IMR-90 (cell line): ENCODE measurements around the gene SP7. TPM values are rescaled to one million over a fixed set of nuclear protein-coding genes. Genes with fewer than 3 reads are reported as not detected.

Experiments
- ATAC-seq: fragments of 200-7000 bp; cut with Tn5 transposase; 2 replicates; pipeline ENCODE4 v1.9.1; 2020; ENCODE audit warnings: low read depth, mild to moderate bottlenecking, moderate library complexity
- BruUV-seq: library from RNA; stranded (reverse); fragments of 400-500 nt; replicated peaks from 2 replicates; lab custom pipeline; 2021; lab: Mats Ljungman, UMichigan
- CTCF ChIA-PET: fragments of 300-600 bp; formaldehyde crosslinking; extraction: SDS; loops from one replicate; lab custom pipeline; 2021; ENCODE audit warnings: antibody characterized with exemption; lab: Yijun Ruan, JAX
- POLR2A ChIA-PET: fragments of 300-600 bp; sonication (Branson Sonifier 250); formaldehyde crosslinking; loops from one replicate; lab custom pipeline; 2022; ENCODE audit warnings: antibody characterized with exemption; ENCODE audit not compliant: unreplicated experiment; lab: Charles Lee
- DNase-seq: peaks from one replicate; pipeline ENCODE4 v3.0.0; 2013
- H2AFZ ChIP-seq: replicated peaks from 2 replicates; pipeline ENCODE3; 2013; ENCODE audit warnings: low read length, mild to moderate bottlenecking; ENCODE audit not compliant: poor library complexity
- H2AK5ac ChIP-seq: 2 replicates; pipeline ENCODE4 v1.6.1; 2013; ENCODE audit warnings: low read depth, low read length, inconsistent platforms
- H2AK9ac ChIP-seq: replicated peaks from 2 replicates; pipeline ENCODE3; 2013; ENCODE audit warnings: mild to moderate bottlenecking, low read depth, low read length, moderate library complexity; ENCODE audit not compliant: poor library complexity
- H2BK120ac ChIP-seq: 2 replicates; pipeline ENCODE4 v1.6.1; 2013; ENCODE audit warnings: low read depth, low read length, inconsistent platforms
- H2BK15ac ChIP-seq: 3 replicates; pipeline ENCODE4 v1.6.1; 2013; ENCODE audit warnings: low read depth, low read length, inconsistent platforms
- H2BK20ac ChIP-seq: 2 replicates; pipeline ENCODE4 v1.6.1; 2013; ENCODE audit warnings: low read depth, mild to moderate bottlenecking, inconsistent platforms, low read length, moderate library complexity
- H2BK5ac ChIP-seq: 2 replicates; pipeline ENCODE4 v1.6.1; 2013; ENCODE audit warnings: mild to moderate bottlenecking, low read depth, low read length, inconsistent platforms; ENCODE audit not compliant: poor library complexity, severe bottlenecking
- H3K14ac ChIP-seq: replicated peaks from 2 replicates; pipeline ENCODE4 v1.6.1; 2013; ENCODE audit warnings: low read depth, low read length, inconsistent platforms
- H3K18ac ChIP-seq: 2 replicates; pipeline ENCODE4 v1.6.1; 2013; ENCODE audit warnings: low read depth, low read length, control low read depth
- H3K23ac ChIP-seq: 2 replicates; pipeline ENCODE4 v1.6.1; 2013; ENCODE audit warnings: low read depth, low read length, inconsistent platforms
- H3K27ac ChIP-seq: 2 replicates; pipeline ENCODE4 v1.5.1; 2013; ENCODE audit warnings: mild to moderate bottlenecking, control low read depth, low read length; ENCODE audit not compliant: insufficient read depth
- H3K27me3 ChIP-seq: 2 replicates; pipeline ENCODE4 v1.6.1; 2013; ENCODE audit warnings: low read length; ENCODE audit not compliant: control insufficient read depth, insufficient read depth
- H3K36me3 ChIP-seq: 2 replicates; pipeline ENCODE4 v1.6.1; 2013; ENCODE audit warnings: low read length, mixed read lengths; ENCODE audit not compliant: control insufficient read depth, insufficient read depth
- H3K4ac ChIP-seq: 2 replicates; pipeline ENCODE4 v1.6.1; 2013; ENCODE audit warnings: low read depth, low read length, inconsistent platforms
- H3K4me1 ChIP-seq: 2 replicates; pipeline ENCODE4 v1.6.1; 2013; ENCODE audit warnings: low read length, mixed read lengths; ENCODE audit not compliant: control insufficient read depth, insufficient read depth
- H3K4me2 ChIP-seq: 2 replicates; pipeline ENCODE4 v1.6.1; 2013; ENCODE audit warnings: low read depth, mild to moderate bottlenecking, control low read depth, low read length, moderate library complexity
- H3K4me3 ChIP-seq: 2 replicates; pipeline ENCODE4 v1.5.1; 2013; ENCODE audit warnings: low read depth, mild to moderate bottlenecking, control low read depth, low read length, moderate library complexity; ENCODE audit not compliant: insufficient read depth
- H3K56ac ChIP-seq: 2 replicates; pipeline ENCODE4 v1.6.1; 2013; ENCODE audit warnings: low read length, inconsistent platforms; ENCODE audit not compliant: insufficient read depth; ENCODE audit errors: extremely low read depth
- H3K79me1 ChIP-seq, 2 experiments: 2 replicates each; pipeline ENCODE4 v1.6.1; 2013; ENCODE audit warnings: low read length in 2 of 2, inconsistent platforms in 1 of 2, low read depth in 1 of 2
- H3K9ac ChIP-seq: 2 replicates; pipeline ENCODE4 v1.6.1; 2013; ENCODE audit warnings: low read depth, low read length, control low read depth
- H3K9me1 ChIP-seq: 2 replicates; pipeline ENCODE4 v1.6.1; 2013; ENCODE audit warnings: low read length, inconsistent platforms; ENCODE audit not compliant: insufficient read depth
- H3K9me3 ChIP-seq: 2 replicates; pipeline ENCODE4 v1.6.1; 2013; ENCODE audit warnings: low read length; ENCODE audit not compliant: control insufficient read depth, insufficient read depth
- H4K20me1 ChIP-seq: 2 replicates; pipeline ENCODE4 v1.6.1; 2013; ENCODE audit warnings: low read length, inconsistent platforms; ENCODE audit not compliant: insufficient read depth
- H4K5ac ChIP-seq: 2 replicates; pipeline ENCODE4 v1.6.1; 2013; ENCODE audit warnings: mild to moderate bottlenecking, low read depth, low read length, control low read depth
- H4K8ac ChIP-seq, 2 experiments: 2 replicates each; pipeline ENCODE4 v1.6.1; 2013; ENCODE audit warnings: low read depth in 2 of 2, low read length in 2 of 2, control low read depth in 1 of 2, inconsistent platforms in 1 of 2
- H4K91ac ChIP-seq: 2 replicates; pipeline ENCODE4 v1.6.1; 2013; ENCODE audit warnings: low read depth, low read length, inconsistent platforms; ENCODE audit not compliant: insufficient read depth
- BHLHE40 ChIP-seq: fragments of 150-350 bp; IDR thresholded peaks from 2 replicates; pipeline ENCODE4 v1.6.1; 2016; ENCODE audit warnings: mild to moderate bottlenecking, low read depth, low read length
- CEBPB ChIP-seq: IDR thresholded peaks from 2 replicates; pipeline ENCODE4 v1.6.1; 2012; ENCODE audit warnings: low read depth, low read length, improper control_type of control experiment
- CHD1 ChIP-seq: IDR thresholded peaks from 2 replicates; pipeline ENCODE4 v1.6.1; 2012; ENCODE audit warnings: low read depth, low read length, improper control_type of control experiment
- FOS ChIP-seq: fragments of 150-350 bp; IDR thresholded peaks from 2 replicates; pipeline ENCODE4 v1.6.1; 2016; ENCODE audit warnings: low read depth, low read length
- MAFK ChIP-seq: IDR thresholded peaks from 2 replicates; pipeline ENCODE4 v1.6.1; 2012; ENCODE audit warnings: low read depth, low read length, improper control_type of control experiment
- MAZ ChIP-seq: IDR thresholded peaks from 2 replicates; pipeline ENCODE4 v1.6.1; 2012; ENCODE audit warnings: low read depth, mild to moderate bottlenecking, low read length, improper control_type of control experiment, moderate library complexity, borderline replicate concordance
- MXI1 ChIP-seq: IDR thresholded peaks from 2 replicates; pipeline ENCODE4 v1.6.1; 2012; ENCODE audit warnings: low read depth, mild to moderate bottlenecking, low read length, moderate library complexity, borderline replicate concordance
- NFE2L2 ChIP-seq: fragments of 150-350 bp; IDR thresholded peaks from 2 replicates; pipeline ENCODE4 v1.6.1; 2016; ENCODE audit warnings: low read depth, mild to moderate bottlenecking, low read length
- POLR2A ChIP-seq: IDR thresholded peaks from 2 replicates; pipeline ENCODE4 v1.6.1; 2012; ENCODE audit warnings: mild to moderate bottlenecking, low read depth, low read length
- RAD21 ChIP-seq: IDR thresholded peaks from 2 replicates; pipeline ENCODE4 v1.6.1; 2012; ENCODE audit warnings: low read length, improper control_type of control experiment
- RCOR1 ChIP-seq: IDR thresholded peaks from 2 replicates; pipeline ENCODE4 v1.6.1; 2012; ENCODE audit warnings: mild to moderate bottlenecking, low read length, improper control_type of control experiment; ENCODE audit not compliant: insufficient replicate concordance
- RFX5 ChIP-seq: IDR thresholded peaks from 2 replicates; pipeline ENCODE4 v1.8.0; 2012; ENCODE audit warnings: low read depth, mild to moderate bottlenecking, low read length, moderate library complexity
- SMC3 ChIP-seq: fragments of 150-350 bp; IDR thresholded peaks from 2 replicates; pipeline ENCODE4 v1.6.1; 2016; ENCODE audit warnings: low read depth, mild to moderate bottlenecking, antibody characterized with exemption, low read length, moderate library complexity
- USF2 ChIP-seq: fragments of 150-350 bp; IDR thresholded peaks from 2 replicates; pipeline ENCODE4 v1.6.1; 2017; ENCODE audit warnings: mild to moderate bottlenecking, antibody characterized with exemption, low read length, low read depth
- WGBS, 2 experiments: methylation state at CpG; one replicate each; pipeline versions ENCODE4 v1.1.5 to v1.1.7; 2013; ENCODE audit warnings: missing lambda C conversion rate in 2 of 2; ENCODE audit not compliant: insufficient read length in 1 of 2; ENCODE audit errors: extremely low coverage in 2 of 2; 5-methylcytosine and 5-hydroxymethylcytosine counted together
- dilution Hi-C: fragments of 300-500 bp; cut with HindIII; formaldehyde crosslinking; loops from one replicate; pipeline ENCODE4 v1.14.3; 2018; ENCODE audit warnings: low sequenced_read_pairs; ENCODE audit not compliant: unreplicated experiment
- in situ Hi-C: fragments of 300-500 bp; cut with MboI; formaldehyde crosslinking; loops from 3 replicates; pipeline ENCODE4 v1.14.3; 2019; ENCODE audit warnings: low sequenced_read_pairs, inconsistent platforms, mixed read lengths
- intact Hi-C: fragments of 100-400 bp; cut with micrococcal nuclease; formaldehyde crosslinking; loops from 2 replicates; pipeline ENCODE4 v1.10.0; 2022
- polyA plus RNA-seq, 3 experiments: library from polyadenylated mRNA; depleted of rRNA; stranded (reverse); fragments of >200 nt; gene quantifications; 2 replicates each; pipeline ENCODE4 v1.2.3, GENCODE V29; 2012; ENCODE audit warnings: low replicate concordance in 1 of 3
- total RNA-seq: library from RNA; depleted of rRNA; stranded (reverse); fragments of >200 nt; gene quantifications from 2 replicates; pipeline ENCODE4 v1.2.3, GENCODE V29; 2012
- TF ChIP-seq, protein P1 (sequence below): conservative IDR thresholded peaks from 2 replicates; pipeline ENCODE4 v1.5.1; 2012; ENCODE audit warnings: mild to moderate bottlenecking, low read depth, low read length, improper control_type of control experiment
- TF ChIP-seq, protein P2 (sequence below): fragments of 150-350 bp; IDR thresholded peaks from 2 replicates; pipeline ENCODE4 v1.6.1; 2016; ENCODE audit warnings: low read depth, mild to moderate bottlenecking, low read length, moderate library complexity, borderline replicate concordance

SP7 gene
- total and polyA plus RNA-seq, 2 of the 4 experiments (the other 2 are of a cell fraction) = not detected

GRCh38 chr12:53332744-53333143 lies 3.4 kb downstream of the SP7 start:
- Histone ChIP-seq H3K4me1 (no peaks in the 10 kb centered on the region), H2BK5ac (no peak overlapping the region), H4K20me1 (no peaks in the 10 kb centered on the region), H3K56ac (no peak overlapping the region), H3K4ac (no peak overlapping the region), H2AK5ac (no peak overlapping the region), H3K4me3 (no peak overlapping the region), H2BK20ac (no peak overlapping the region), H4K91ac (no peak overlapping the region), H3K9me1 (peaks cover 6% of the 10 kb centered on the region; the same call in 1 of the 2 replicates), H2BK15ac (no peak overlapping the region), H2AK9ac (no peak overlapping the region), H3K36me3 (no peaks in the 10 kb centered on the region), H3K23ac (no peak overlapping the region), H3K14ac (no peak overlapping the region), H3K4me2 (no peak overlapping the region), H3K18ac (no peak overlapping the region), H3K79me1 (no peaks in the 10 kb centered on the region), H2AFZ (no peak overlapping the region), H4K5ac (no peak overlapping the region), H3K9ac (no peak overlapping the region), H3K27me3 (peaks cover 74% of the 10 kb centered on the region), H3K9me3 (no peaks in the 10 kb centered on the region), H2BK120ac (no peak overlapping the region), H4K8ac (no peak overlapping the region), H3K27ac (no peak overlapping the region)
- ChIA-PET CTCF (interaction anchor here (1.5 kb wide), 1 partner anchor 13 kb away, joined by 4 read pairs; no protein-coding TSS in a partner anchor), POLR2A (no interaction called here)
- in situ Hi-C loops (no loop called here), dilution Hi-C loops (no loop called here), intact Hi-C loops (no loop called here)
- BruUV-seq = no TSS peak
- TF ChIP-seq BHLHE40 (no peak), MAZ (no peak), CHD1 (no peak), RFX5 (no peak), USF2 (no peak), MAFK (no peak), SMC3 (no peak), NFE2L2 (no peak), RAD21 (no peak), MXI1 (no peak), FOS (no peak), RCOR1 (no peak), POLR2A (no peak), CEBPB (no peak)
- TF ChIP-seq, protein P1, sequence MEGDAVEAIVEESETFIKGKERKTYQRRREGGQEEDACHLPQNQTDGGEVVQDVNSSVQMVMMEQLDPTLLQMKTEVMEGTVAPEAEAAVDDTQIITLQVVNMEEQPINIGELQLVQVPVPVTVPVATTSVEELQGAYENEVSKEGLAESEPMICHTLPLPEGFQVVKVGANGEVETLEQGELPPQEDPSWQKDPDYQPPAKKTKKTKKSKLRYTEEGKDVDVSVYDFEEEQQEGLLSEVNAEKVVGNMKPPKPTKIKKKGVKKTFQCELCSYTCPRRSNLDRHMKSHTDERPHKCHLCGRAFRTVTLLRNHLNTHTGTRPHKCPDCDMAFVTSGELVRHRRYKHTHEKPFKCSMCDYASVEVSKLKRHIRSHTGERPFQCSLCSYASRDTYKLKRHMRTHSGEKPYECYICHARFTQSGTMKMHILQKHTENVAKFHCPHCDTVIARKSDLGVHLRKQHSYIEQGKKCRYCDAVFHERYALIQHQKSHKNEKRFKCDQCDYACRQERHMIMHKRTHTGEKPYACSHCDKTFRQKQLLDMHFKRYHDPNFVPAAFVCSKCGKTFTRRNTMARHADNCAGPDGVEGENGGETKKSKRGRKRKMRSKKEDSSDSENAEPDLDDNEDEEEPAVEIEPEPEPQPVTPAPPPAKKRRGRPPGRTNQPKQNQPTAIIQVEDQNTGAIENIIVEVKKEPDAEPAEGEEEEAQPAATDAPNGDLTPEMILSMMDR = no peak
- TF ChIP-seq, protein P2, sequence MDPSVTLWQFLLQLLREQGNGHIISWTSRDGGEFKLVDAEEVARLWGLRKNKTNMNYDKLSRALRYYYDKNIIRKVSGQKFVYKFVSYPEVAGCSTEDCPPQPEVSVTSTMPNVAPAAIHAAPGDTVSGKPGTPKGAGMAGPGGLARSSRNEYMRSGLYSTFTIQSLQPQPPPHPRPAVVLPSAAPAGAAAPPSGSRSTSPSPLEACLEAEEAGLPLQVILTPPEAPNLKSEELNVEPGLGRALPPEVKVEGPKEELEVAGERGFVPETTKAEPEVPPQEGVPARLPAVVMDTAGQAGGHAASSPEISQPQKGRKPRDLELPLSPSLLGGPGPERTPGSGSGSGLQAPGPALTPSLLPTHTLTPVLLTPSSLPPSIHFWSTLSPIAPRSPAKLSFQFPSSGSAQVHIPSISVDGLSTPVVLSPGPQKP = no peak
- DNase-seq (no peak), ATAC-seq (no peak)
- WGBS, 2 experiments = 75% methylated on average over 2 of the region's 15 CpGs; no CpG with 5 or more reads in 1 of the 2 experiments
